Measurements from ENCODE around the gene PDE8A. TPM values are rescaled to one million over a fixed set of nuclear protein-coding genes. Genes with fewer than 3 reads are reported as not detected.

PDE8A gene
- total RNA-seq, 1 donor from 2014 or later, result 23.7 TPM

DNA sequence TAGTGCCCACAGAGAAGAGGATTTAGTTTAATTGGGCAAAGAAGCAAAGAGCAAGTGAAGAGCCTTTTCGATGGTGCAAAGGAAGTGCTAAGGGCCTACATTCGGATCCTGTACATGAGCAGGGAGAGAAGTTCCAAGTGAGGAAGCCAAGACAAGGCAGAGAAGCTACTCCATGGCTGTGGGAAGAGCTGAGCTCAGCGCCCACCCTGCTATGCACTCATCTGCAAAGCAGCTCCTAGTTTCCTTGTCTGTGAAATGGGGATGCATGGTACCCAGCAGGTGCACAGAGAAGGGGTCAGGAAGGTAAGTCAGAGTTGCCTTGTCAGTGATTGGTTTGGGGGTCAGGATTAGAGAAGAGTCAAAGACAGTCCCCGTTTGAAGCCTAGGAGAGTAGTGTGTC is 126.5 kb downstream of the PDE8A start:
- Mint-ChIP-seq H3K36me3 (ENCODE audit: unreplicated experiment) (peaks cover 15% of the 10 kb centered on the region), H3K27me3 (ENCODE audit: unreplicated experiment) (no peaks in the 10 kb centered on the region), H3K4me1 (ENCODE audit: unreplicated experiment) (no peaks in the 10 kb centered on the region), H3K27ac (ENCODE audit: unreplicated experiment) (no peak overlapping the region), H3K9me3 (ENCODE audit: unreplicated experiment) (no peaks in the 10 kb centered on the region), H3K4me3 (ENCODE audit: unreplicated experiment) (no peak overlapping the region)
- no peak for DNase-seq (ENCODE audit: extremely low spot score, unreplicated experiment)
- TF ChIP-seq, protein P1, sequence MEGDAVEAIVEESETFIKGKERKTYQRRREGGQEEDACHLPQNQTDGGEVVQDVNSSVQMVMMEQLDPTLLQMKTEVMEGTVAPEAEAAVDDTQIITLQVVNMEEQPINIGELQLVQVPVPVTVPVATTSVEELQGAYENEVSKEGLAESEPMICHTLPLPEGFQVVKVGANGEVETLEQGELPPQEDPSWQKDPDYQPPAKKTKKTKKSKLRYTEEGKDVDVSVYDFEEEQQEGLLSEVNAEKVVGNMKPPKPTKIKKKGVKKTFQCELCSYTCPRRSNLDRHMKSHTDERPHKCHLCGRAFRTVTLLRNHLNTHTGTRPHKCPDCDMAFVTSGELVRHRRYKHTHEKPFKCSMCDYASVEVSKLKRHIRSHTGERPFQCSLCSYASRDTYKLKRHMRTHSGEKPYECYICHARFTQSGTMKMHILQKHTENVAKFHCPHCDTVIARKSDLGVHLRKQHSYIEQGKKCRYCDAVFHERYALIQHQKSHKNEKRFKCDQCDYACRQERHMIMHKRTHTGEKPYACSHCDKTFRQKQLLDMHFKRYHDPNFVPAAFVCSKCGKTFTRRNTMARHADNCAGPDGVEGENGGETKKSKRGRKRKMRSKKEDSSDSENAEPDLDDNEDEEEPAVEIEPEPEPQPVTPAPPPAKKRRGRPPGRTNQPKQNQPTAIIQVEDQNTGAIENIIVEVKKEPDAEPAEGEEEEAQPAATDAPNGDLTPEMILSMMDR (IDR thresholded peaks at IDR 0.05), result no peak

DNA sequence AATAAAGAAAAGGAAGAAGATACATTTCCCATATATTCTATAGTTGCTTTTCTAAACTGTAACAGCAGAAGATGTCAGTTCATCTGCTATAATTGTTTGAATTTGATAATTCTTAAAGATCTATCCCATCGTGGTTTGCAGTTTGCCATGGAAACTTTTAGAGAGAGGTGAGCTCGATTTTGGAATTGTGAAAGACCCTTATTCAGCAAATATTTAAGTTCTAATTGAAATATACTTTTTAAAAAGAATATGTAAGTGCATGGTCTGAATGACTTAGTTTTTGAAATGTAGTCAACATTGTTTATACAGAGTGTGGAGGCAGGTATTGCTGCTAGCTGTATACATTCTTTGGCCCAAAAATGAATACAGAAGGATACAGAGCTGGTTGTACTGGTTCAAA is 127.7 kb downstream of the PDE8A start:
- TF ChIP-seq, protein P1 (IDR thresholded peaks at IDR 0.05), result no peak
- Mint-ChIP-seq H3K4me1 (ENCODE audit: unreplicated experiment) (no peaks in the 10 kb centered on the region), H3K4me3 (ENCODE audit: unreplicated experiment) (no peak overlapping the region), H3K9me3 (ENCODE audit: unreplicated experiment) (no peaks in the 10 kb centered on the region), H3K36me3 (ENCODE audit: unreplicated experiment) (peaks cover 13% of the 10 kb centered on the region), H3K27me3 (ENCODE audit: unreplicated experiment) (no peaks in the 10 kb centered on the region), H3K27ac (ENCODE audit: unreplicated experiment) (no peak overlapping the region)
- no peak for DNase-seq (ENCODE audit: extremely low spot score, unreplicated experiment)

DNA sequence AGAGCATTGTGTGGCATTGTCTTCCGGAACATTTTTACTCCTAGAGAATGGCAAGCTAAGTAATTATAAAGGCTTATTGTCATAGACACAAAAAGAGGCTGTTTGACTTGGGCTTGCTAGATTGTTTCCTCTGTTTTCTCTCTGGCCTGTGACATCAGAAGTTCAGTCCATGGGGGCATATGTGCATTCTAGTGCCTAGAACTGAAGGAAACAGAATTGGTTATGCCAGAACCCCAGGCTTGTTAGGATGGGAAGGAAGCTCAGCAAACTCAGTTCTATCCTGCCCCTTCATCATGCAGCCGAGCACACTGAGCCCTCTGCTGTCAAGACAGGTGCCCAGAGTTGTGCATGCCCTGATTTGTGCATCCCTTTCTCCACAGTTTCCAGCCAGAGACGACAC is 131.3 kb downstream of the PDE8A start:
- peaks cover 32% of the 10 kb centered on the region for H3K36me3 Mint-ChIP-seq (ENCODE audit: unreplicated experiment)
- H3K27ac Mint-ChIP-seq (ENCODE audit: unreplicated experiment), result no peak overlapping the region
- DNase-seq (ENCODE audit: extremely low spot score, unreplicated experiment), result no peak
- H3K9me3 Mint-ChIP-seq (ENCODE audit: unreplicated experiment), result no peaks in the 10 kb centered on the region
- TF ChIP-seq, protein P1 (IDR thresholded peaks at IDR 0.05), result no peak
- no peaks in the 10 kb centered on the region for H3K4me1 Mint-ChIP-seq (ENCODE audit: unreplicated experiment)
- H3K27me3 Mint-ChIP-seq (ENCODE audit: unreplicated experiment), result no peaks in the 10 kb centered on the region
- H3K4me3 Mint-ChIP-seq (ENCODE audit: unreplicated experiment), result no peak overlapping the region

DNA sequence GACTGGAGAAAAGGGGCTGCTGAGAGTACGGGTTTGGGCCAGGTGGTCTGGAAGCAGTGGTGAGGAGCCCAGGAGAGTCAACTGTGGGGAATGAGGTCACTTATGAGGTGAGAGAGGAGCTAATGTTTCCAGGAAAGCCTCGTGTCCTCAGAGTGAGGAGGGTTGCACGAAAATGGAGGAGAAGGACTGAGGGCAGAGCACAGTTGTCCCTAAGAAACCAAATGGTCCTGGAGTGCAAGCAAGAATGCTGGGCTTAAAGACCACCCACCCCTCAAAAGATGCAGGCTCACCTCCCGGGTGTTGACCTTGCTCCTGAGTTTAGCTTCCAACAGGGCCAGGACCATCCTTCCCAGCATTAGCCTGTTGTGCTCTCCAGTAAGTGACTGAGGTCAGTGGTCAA is 133.2 kb downstream of the PDE8A start:
- H3K9me3 Mint-ChIP-seq (ENCODE audit: unreplicated experiment), result no peaks in the 10 kb centered on the region
- H3K4me3 Mint-ChIP-seq (ENCODE audit: unreplicated experiment), result no peak overlapping the region

DNA sequence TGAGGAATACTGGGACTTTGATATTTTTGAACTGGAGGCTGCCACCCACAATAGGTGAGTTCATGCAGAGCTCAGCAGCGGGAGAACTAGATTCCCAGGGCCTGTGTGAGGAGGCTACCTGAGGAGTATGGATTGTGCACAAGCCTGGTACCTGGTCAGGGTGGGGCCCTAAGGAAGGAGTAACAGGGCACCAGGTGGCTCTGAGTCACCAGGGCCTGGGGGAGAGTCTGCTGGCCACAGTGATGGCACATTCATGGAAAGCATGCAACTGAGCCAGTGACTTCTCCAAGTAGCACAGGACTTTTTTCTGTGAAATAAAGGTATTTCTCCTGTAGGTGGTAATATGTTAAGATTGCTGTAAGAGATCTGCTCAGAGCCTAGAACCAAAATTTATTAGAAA is 134.4 kb downstream of the PDE8A start:
- Mint-ChIP-seq H3K4me1 (ENCODE audit: unreplicated experiment) (no peaks in the 10 kb centered on the region), H3K27me3 (ENCODE audit: unreplicated experiment) (no peaks in the 10 kb centered on the region), H3K9me3 (ENCODE audit: unreplicated experiment) (no peaks in the 10 kb centered on the region), H3K27ac (ENCODE audit: unreplicated experiment) (no peak overlapping the region), H3K4me3 (ENCODE audit: unreplicated experiment) (no peak overlapping the region), H3K36me3 (ENCODE audit: unreplicated experiment) (peaks cover 37% of the 10 kb centered on the region)
- no peak for DNase-seq (ENCODE audit: extremely low spot score, unreplicated experiment)
- TF ChIP-seq, protein P1 (IDR thresholded peaks at IDR 0.05), result no peak

More for the DNA sequence above, 133.2 kb downstream of the PDE8A start:
- no peaks in the 10 kb centered on the region for H3K27me3 Mint-ChIP-seq (ENCODE audit: unreplicated experiment)
- no peaks in the 10 kb centered on the region for H3K4me1 Mint-ChIP-seq (ENCODE audit: unreplicated experiment)
- H3K36me3 Mint-ChIP-seq (ENCODE audit: unreplicated experiment), result peaks cover 32% of the 10 kb centered on the region
- no peak overlapping the region for H3K27ac Mint-ChIP-seq (ENCODE audit: unreplicated experiment)
- no peak for DNase-seq (ENCODE audit: extremely low spot score, unreplicated experiment)
- TF ChIP-seq, protein P1 (IDR thresholded peaks at IDR 0.05), result no peak

Data from osteocyte (in vitro differentiated cells).